Activated CD4-positive, alpha-beta memory T cell treated with anti-CD3 and anti-CD28 coated beads for 36 hours (primary cell): ENCODE measurements around the gene ITPA. TPM values are rescaled to one million over a fixed set of nuclear protein-coding genes. Genes with fewer than 3 reads are reported as not detected.

Experiments
- CTCF ChIA-PET: fragments of 350-600 bp; sonication (Branson Sonifier 250); formaldehyde crosslinking; loops from one replicate; lab custom pipeline; 2021; ENCODE audit warnings: antibody characterized with exemption, inconsistent platforms; lab: Charles Lee
- POLR2A ChIA-PET: fragments of 350-600 bp; sonication (Branson Sonifier 250); formaldehyde crosslinking; loops from one replicate; lab custom pipeline; 2021; ENCODE audit warnings: antibody characterized with exemption; lab: Charles Lee
- DNase-seq: peaks from one replicate; pipeline ENCODE4 v3.0.0-alpha.2; 2020
- H3K27ac Mint-ChIP-seq: one replicate; pipeline ENCODE4 v1.8.0; 2021; ENCODE audit warnings: mixed read lengths
- H3K27me3 Mint-ChIP-seq: one replicate; pipeline ENCODE4 v1.8.0; 2021; ENCODE audit warnings: mixed read lengths
- H3K36me3 Mint-ChIP-seq: one replicate; pipeline ENCODE4 v1.8.0; 2021; ENCODE audit warnings: mixed read lengths
- H3K4me1 Mint-ChIP-seq: one replicate; pipeline ENCODE4 v1.8.0; 2021; ENCODE audit warnings: low read depth, mixed read lengths
- H3K4me3 Mint-ChIP-seq: one replicate; pipeline ENCODE4 v1.8.0; 2021; ENCODE audit warnings: mild to moderate bottlenecking, mixed read lengths
- H3K9me3 Mint-ChIP-seq: one replicate; pipeline ENCODE4 v1.8.0; 2021; ENCODE audit warnings: mixed read lengths
- intact Hi-C: fragments of 100-400 bp; cut with micrococcal nuclease; formaldehyde crosslinking; loops from one replicate; pipeline ENCODE4 v1.15.1; 2023
- total RNA-seq, 2 experiments: library from RNA; stranded (reverse); gene quantifications; one replicate each; pipeline ENCODE4 v1.2.3, GENCODE V29; 2021

ITPA gene
- total RNA-seq, 2 experiments from 2014 or later = 54.0 to 56.2 TPM

- intact Hi-C loops = loop anchor here (2.0 kb wide), 1 partner anchor 33 kb away; the partner anchor contains the start of gene DDRGK1
- peak; percentile 16 for DNase-seq
- Mint-ChIP-seq H3K36me3 (no peaks in the 10 kb centered on the region), H3K4me1 (peaks cover 6% of the 10 kb centered on the region), H3K4me3 (peak overlapping the region; percentile 73), H3K27ac (no peak overlapping the region), H3K27me3 (peaks cover 43% of the 10 kb centered on the region), H3K9me3 (no peaks in the 10 kb centered on the region)
- POLR2A ChIA-PET = no interaction called here
- CTCF ChIA-PET = interaction anchor here (2.0 kb wide), 1 partner anchor 39 kb away, joined by 5 read pairs; no protein-coding TSS in a partner anchor
These were observed 28.8 kb downstream of the ITPA start for GRCh38 chr20:3237958-3238615.

GRCh38 chr20:3238616-3239025 is 29.3 kb downstream of the ITPA start:
- Mint-ChIP-seq H3K4me1 (peaks cover 6% of the 10 kb centered on the region), H3K27ac (no peak overlapping the region), H3K27me3 (peaks cover 43% of the 10 kb centered on the region), H3K4me3 (peak overlapping the region; percentile 73), H3K9me3 (no peaks in the 10 kb centered on the region), H3K36me3 (no peaks in the 10 kb centered on the region)
- POLR2A ChIA-PET = interaction anchor here (0.6 kb wide), 1 partner anchor 236 kb away, joined by 3 read pairs; no protein-coding TSS in a partner anchor
- CTCF ChIA-PET = interaction anchor here (1.9 to 2.0 kb wide), 2 partner anchors 38 to 78 kb away, joined by 4 to 5 read pairs; no protein-coding TSS in a partner anchor
- intact Hi-C loops = loop anchor here (2.0 kb wide), 1 partner anchor 34 kb away; the partner anchor contains the start of gene DDRGK1
- peak; percentile 64 for DNase-seq

GRCh38 chr20:3239026-3239866 is 29.9 kb downstream of the ITPA start, which contains the start of gene SLC4A11:
TSS of gene SLC4A11 (minus strand) at chr20:3239190. CDS start at chr20:3239137, 53 bp downstream.
- Mint-ChIP-seq H3K36me3 (no peaks in the 10 kb centered on the region), H3K4me1 (peaks cover 6% of the 10 kb centered on the region), H3K4me3 (peak within 1 kb of the TSS; percentile 75), H3K9me3 (no peaks in the 10 kb centered on the region), H3K27me3 (peaks cover 43% of the 10 kb centered on the region), H3K27ac (no peak within 1 kb of the TSS)
- DNase-seq = peak; percentile 44
- ChIA-PET CTCF (interaction anchor here (1.0 to 2.0 kb wide), 3 partner anchors 19 to 78 kb away, joined by 3 to 5 read pairs (median 4); no protein-coding TSS in a partner anchor), POLR2A (interaction anchor here (0.6 kb wide), 1 partner anchor 235 kb away, joined by 3 read pairs; no protein-coding TSS in a partner anchor)
- intact Hi-C loops = loop anchor here (2.0 kb wide), 1 partner anchor 34 kb away; the partner anchor contains the start of gene DDRGK1

GRCh38 chr20:3239867-3240775 is 30.8 kb downstream of the ITPA start:
- peaks cover 6% of the 10 kb centered on the region for H3K4me1 Mint-ChIP-seq
- H3K27ac Mint-ChIP-seq = no peak overlapping the region
- H3K27me3 Mint-ChIP-seq = peaks cover 43% of the 10 kb centered on the region
- POLR2A ChIA-PET = no interaction called here
- peak; percentile 18 for DNase-seq
- no peaks in the 10 kb centered on the region for H3K9me3 Mint-ChIP-seq
- CTCF ChIA-PET = interaction anchor here (1.0 to 2.0 kb wide), 3 partner anchors 19 to 77 kb away, joined by 3 to 5 read pairs (median 4); no protein-coding TSS in a partner anchor
- intact Hi-C loops = loop anchor here (2.0 kb wide), 1 partner anchor 35 kb away; the partner anchor contains the start of gene DDRGK1
- peak overlapping the region; percentile 75 for H3K4me3 Mint-ChIP-seq
- H3K36me3 Mint-ChIP-seq = no peaks in the 10 kb centered on the region

DNA sequence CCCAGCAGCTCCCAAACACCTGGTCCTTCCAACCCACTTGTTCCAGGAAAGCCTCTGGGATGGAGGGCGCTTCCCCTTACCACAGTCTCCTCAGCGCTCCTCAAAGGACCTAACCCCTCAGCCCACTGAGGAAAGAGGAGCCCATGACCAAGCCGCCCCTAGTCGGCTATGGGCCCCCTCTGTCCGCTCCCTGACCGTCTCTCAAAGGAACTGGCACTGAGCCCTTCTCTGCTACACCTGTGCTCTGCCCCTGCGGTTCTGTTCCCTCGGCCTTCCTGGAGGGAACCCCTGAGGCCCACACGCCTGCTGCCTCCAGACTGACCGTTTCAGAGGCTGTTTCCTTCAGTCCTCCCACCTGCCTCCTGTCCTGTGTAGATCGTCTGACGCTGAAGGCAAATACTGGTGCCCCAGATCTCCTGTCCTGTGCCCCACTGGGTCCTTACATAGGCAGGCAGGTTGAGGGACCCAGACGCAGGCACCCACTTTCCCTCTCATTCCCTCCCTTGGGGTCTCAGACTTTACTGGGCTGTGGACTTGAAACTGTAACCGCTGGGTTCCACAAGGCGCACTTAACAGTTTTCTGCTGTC is 31.6 kb downstream of the ITPA start:
- intact Hi-C loops = no loop called here
- H3K4me1 Mint-ChIP-seq = peaks cover 6% of the 10 kb centered on the region
- H3K27ac Mint-ChIP-seq = no peak overlapping the region
- H3K9me3 Mint-ChIP-seq = no peaks in the 10 kb centered on the region
- no peaks in the 10 kb centered on the region for H3K36me3 Mint-ChIP-seq
- H3K27me3 Mint-ChIP-seq = peaks cover 41% of the 10 kb centered on the region
- POLR2A ChIA-PET = no interaction called here
- CTCF ChIA-PET = interaction anchor here (1.9 kb wide), 1 partner anchor 76 kb away, joined by 4 read pairs; no protein-coding TSS in a partner anchor
- no peak overlapping the region for H3K4me3 Mint-ChIP-seq
- DNase-seq = no peak

- Mint-ChIP-seq H3K27me3 (peaks cover 31% of the 10 kb centered on the region), H3K27ac (no peak overlapping the region), H3K4me3 (no peak overlapping the region), H3K36me3 (no peaks in the 10 kb centered on the region), H3K9me3 (no peaks in the 10 kb centered on the region), H3K4me1 (peaks cover 6% of the 10 kb centered on the region)
- CTCF ChIA-PET = interaction anchor here (0.6 kb wide), 1 partner anchor 165 kb away, joined by 5 read pairs; no protein-coding TSS in a partner anchor
- POLR2A ChIA-PET = interaction anchor here (0.6 kb wide), 1 partner anchor 141 kb away, joined by 4 read pairs; no protein-coding TSS in a partner anchor
- DNase-seq = no peak
- intact Hi-C loops = no loop called here
These were observed 32.9 kb downstream of the ITPA start for GRCh38 chr20:3242172-3242692.

DNA sequence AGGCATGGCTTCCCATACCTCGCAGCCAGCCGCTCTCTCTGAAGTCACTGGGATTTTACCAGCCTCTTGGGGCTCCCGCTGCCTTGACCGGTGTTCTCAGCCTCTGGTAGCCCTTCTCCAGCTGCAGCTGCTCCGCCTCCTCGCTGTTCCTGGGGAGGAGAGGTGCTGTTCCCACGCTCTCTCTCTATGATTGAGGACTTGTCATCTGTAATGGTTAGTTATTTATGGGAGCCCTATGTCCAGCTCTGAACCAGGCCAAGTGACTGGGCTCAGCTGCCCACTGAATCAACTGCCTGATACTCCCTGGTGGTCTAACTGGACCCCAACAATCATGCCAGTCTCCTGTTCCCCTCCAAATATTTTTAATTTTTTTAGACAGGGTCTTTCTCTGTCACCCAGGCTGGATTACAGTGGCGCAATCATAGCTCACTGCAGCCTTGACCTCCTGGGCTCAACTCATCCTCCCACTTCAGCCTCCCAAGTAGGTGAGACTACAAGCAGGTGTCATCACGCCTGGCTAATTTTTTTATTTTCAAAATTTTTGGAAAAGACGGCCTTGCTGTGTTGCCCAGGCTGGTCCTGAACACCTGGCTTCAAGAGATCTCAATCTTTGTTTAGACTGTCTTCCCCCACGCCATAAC is 34.5 kb downstream of the ITPA start:
- POLR2A ChIA-PET = no interaction called here
- Mint-ChIP-seq H3K27me3 (peaks cover 31% of the 10 kb centered on the region), H3K9me3 (no peaks in the 10 kb centered on the region), H3K36me3 (no peaks in the 10 kb centered on the region), H3K4me3 (no peak overlapping the region), H3K27ac (no peak overlapping the region), H3K4me1 (peaks cover 6% of the 10 kb centered on the region)
- DNase-seq = no peak
- CTCF ChIA-PET = interaction anchor here (0.9 kb wide), 1 partner anchor 25 kb away, joined by 3 read pairs; no protein-coding TSS in a partner anchor
- intact Hi-C loops = no loop called here

- POLR2A ChIA-PET = no interaction called here
- Mint-ChIP-seq H3K27ac (no peak overlapping the region), H3K36me3 (no peaks in the 10 kb centered on the region), H3K9me3 (no peaks in the 10 kb centered on the region), H3K4me3 (no peak overlapping the region), H3K4me1 (peaks cover 5% of the 10 kb centered on the region), H3K27me3 (peaks cover 30% of the 10 kb centered on the region)
- CTCF ChIA-PET = no interaction called here
- DNase-seq = no peak
- intact Hi-C loops = no loop called here
These were observed 35.3 kb downstream of the ITPA start for GRCh38 chr20:3244613-3245012.

- POLR2A ChIA-PET = no interaction called here
These were observed 35.9 kb downstream of the ITPA start for GRCh38 chr20:3245156-3245555.

GRCh38 chr20:3245711-3246110 is 36.4 kb downstream of the ITPA start:
- no peak overlapping the region for H3K27ac Mint-ChIP-seq
- H3K4me3 Mint-ChIP-seq = no peak overlapping the region
- peaks cover 29% of the 10 kb centered on the region for H3K27me3 Mint-ChIP-seq
- ChIA-PET CTCF (interaction anchor here (2.9 kb wide), 1 partner anchor 27 kb away, joined by 14 read pairs; no protein-coding TSS in a partner anchor), POLR2A (no interaction called here)
- no peak for DNase-seq
- intact Hi-C loops = no loop called here
- no peaks in the 10 kb centered on the region for H3K36me3 Mint-ChIP-seq
- H3K9me3 Mint-ChIP-seq = no peaks in the 10 kb centered on the region
- peaks cover 2% of the 10 kb centered on the region for H3K4me1 Mint-ChIP-seq

More at GRCh38 chr20:3245156-3245555, 35.9 kb downstream of the ITPA start:
- Mint-ChIP-seq H3K27me3 (peaks cover 29% of the 10 kb centered on the region), H3K4me1 (peaks cover 2% of the 10 kb centered on the region), H3K9me3 (no peaks in the 10 kb centered on the region), H3K36me3 (no peaks in the 10 kb centered on the region), H3K4me3 (no peak overlapping the region), H3K27ac (no peak overlapping the region)
- DNase-seq = no peak
- intact Hi-C loops = no loop called here
- CTCF ChIA-PET = no interaction called here
